Neural cell (in vitro differentiated cells): Measurements from ENCODE around the gene EML4. TPM values are rescaled to one million over a fixed set of nuclear protein-coding genes. Genes with fewer than 3 reads are reported as not detected.

ENCODE experiments used
- H2AFZ ChIP-seq: fragments of 200-600, 300-800 bp; sonication (generic), shearing (Covaris generic); 2 replicates; pipeline ENCODE4 v1.6.0; 2014; ENCODE audit warnings: low read depth, mild to moderate bottlenecking, antibody characterized with exemption, low read length, moderate library complexity
- H3F3A ChIP-seq: fragments of 200-600 bp; shearing (Covaris generic); 2 replicates; pipeline ENCODE4 v1.6.1; 2016; ENCODE audit warnings: mild to moderate bottlenecking, moderate library complexity, mixed read lengths, antibody characterized with exemption, low read length; ENCODE audit not compliant: insufficient read depth, poor library complexity, severe bottlenecking
- H3K27ac ChIP-seq: fragments of 200-600, 300-800 bp; sonication (generic), shearing (Covaris generic); 2 replicates; pipeline ENCODE4 v1.5.1; 2014; ENCODE audit warnings: mild to moderate bottlenecking, low read length, moderate library complexity
- H3K27me3 ChIP-seq: fragments of 300-800, 200-600 bp; sonication (generic), shearing (Covaris generic); 2 replicates; pipeline ENCODE4 v1.6.0; 2014; ENCODE audit warnings: mild to moderate bottlenecking, low read depth, low read length, moderate library complexity; ENCODE audit not compliant: insufficient read depth
- H3K36me3 ChIP-seq: fragments of 300-800, 200-600 bp; sonication (generic), shearing (Covaris generic); 2 replicates; pipeline ENCODE4 v1.5.1; 2014; ENCODE audit warnings: mild to moderate bottlenecking, antibody characterized with exemption, low read length, moderate library complexity; ENCODE audit not compliant: insufficient read depth
- H3K4me2 ChIP-seq: fragments of 300-800, 200-600 bp; sonication (generic), shearing (Covaris generic); 2 replicates; pipeline ENCODE4 v1.6.0; 2014; ENCODE audit warnings: mild to moderate bottlenecking, low read length
- H3K4me3 ChIP-seq: fragments of 300-800, 200-600 bp; sonication (generic), shearing (Covaris generic); 2 replicates; pipeline ENCODE4 v1.5.1; 2014; ENCODE audit warnings: mild to moderate bottlenecking, low read length, moderate library complexity
- H3K79me2 ChIP-seq: fragments of 200-600 bp; shearing (Covaris generic); replicated peaks from 2 replicates; pipeline ENCODE4 v1.6.0; 2014; ENCODE audit warnings: mild to moderate bottlenecking, low read length, moderate library complexity; ENCODE audit not compliant: insufficient read depth
- H3K9ac ChIP-seq: fragments of 300-800, 200-600 bp; sonication (generic), shearing (Covaris generic); 2 replicates; pipeline ENCODE4 v1.6.1; 2016; ENCODE audit warnings: mild to moderate bottlenecking, low read length, mixed read lengths
- H3K9me2 ChIP-seq: fragments of 200-600 bp; shearing (Covaris generic); 2 replicates; pipeline ENCODE4 v1.6.1; 2016; ENCODE audit warnings: mild to moderate bottlenecking, low read length, mixed read lengths; ENCODE audit not compliant: insufficient read depth
- H3K9me3 ChIP-seq: fragments of 200-600, 300-800 bp; sonication (generic), shearing (Covaris generic); 2 replicates; pipeline ENCODE4 v1.6.1; 2016; ENCODE audit warnings: mild to moderate bottlenecking, mixed run types, low read length, moderate library complexity, mixed read lengths
- H4K20me1 ChIP-seq: fragments of 200-600 bp; shearing (Covaris generic); 2 replicates; pipeline ENCODE4 v1.6.1; 2016; ENCODE audit warnings: mild to moderate bottlenecking, mixed run types; ENCODE audit not compliant: insufficient read depth
- EP300 ChIP-seq: fragments of 450-650 bp; conservative IDR thresholded peaks from 2 replicates; pipeline ENCODE4 v1.6.1; 2014; ENCODE audit warnings: antibody characterized with exemption, mild to moderate bottlenecking, moderate library complexity; ENCODE audit not compliant: poor library complexity, severe bottlenecking
- EZH2 ChIP-seq: fragments of 200-600, 300-800 bp; shearing (Covaris generic), sonication (generic); IDR thresholded peaks from 2 replicates; pipeline ENCODE4 v1.6.1; 2014; ENCODE audit warnings: antibody characterized with exemption, low read length, borderline replicate concordance, mild to moderate bottlenecking; ENCODE audit not compliant: insufficient read depth, poor library complexity, severe bottlenecking
- MXI1 ChIP-seq: fragments of 450-650 bp; conservative IDR thresholded peaks from 2 replicates; pipeline ENCODE4 v1.6.1; 2014; ENCODE audit warnings: antibody characterized with exemption, mild to moderate bottlenecking; ENCODE audit not compliant: poor library complexity, severe bottlenecking
- POLR2AphosphoS5 ChIP-seq: IDR thresholded peaks from 2 replicates; pipeline ENCODE4 v1.6.1; 2012
- RAD21 ChIP-seq: fragments of 450-650 bp; conservative IDR thresholded peaks from 2 replicates; pipeline ENCODE4 v1.6.1; 2014; ENCODE audit warnings: antibody characterized with exemption, mild to moderate bottlenecking, moderate library complexity
- REST ChIP-seq: IDR thresholded peaks from 2 replicates; pipeline ENCODE4 v1.6.1; 2012; ENCODE audit warnings: borderline replicate concordance
- SMC3 ChIP-seq: fragments of 450-650 bp; conservative IDR thresholded peaks from 2 replicates; pipeline ENCODE4 v1.6.1; 2014; ENCODE audit warnings: antibody characterized with exemption, mild to moderate bottlenecking, moderate library complexity; ENCODE audit not compliant: poor library complexity
- TAF1 ChIP-seq: IDR thresholded peaks from 2 replicates; pipeline ENCODE4 v1.6.1; 2012; ENCODE audit warnings: low read depth
- polyA plus RNA-seq: library from polyadenylated mRNA; depleted of rRNA; stranded (reverse); fragments of >200 nt; gene quantifications from 2 replicates; pipeline ENCODE4 v1.2.3, GENCODE V29; 2014
- TF ChIP-seq, protein P1 (sequence below): fragments of 450-650 bp; IDR thresholded peaks from 2 replicates; pipeline ENCODE4 v1.5.1; 2014; ENCODE audit warnings: antibody characterized with exemption, mild to moderate bottlenecking, moderate library complexity; ENCODE audit not compliant: poor library complexity, severe bottlenecking

Gene EML4
- polyA plus RNA-seq, 1 donor from 2014 or later, result 33.9 TPM

GRCh38 chr2:42136782-42137124 lies 32.4 kb upstream of the EML4 start:
- Histone ChIP-seq H3K4me3 (no peak overlapping the region), H4K20me1 (no peaks in the 10 kb centered on the region), H3K27ac (no peak overlapping the region), H3F3A (no peaks in the 10 kb centered on the region), H2AFZ (no peak overlapping the region), H3K9me3 (no peaks in the 10 kb centered on the region), H3K9ac (no peak overlapping the region), H3K9me2 (no peaks in the 10 kb centered on the region), H3K4me2 (no peak overlapping the region), H3K79me2 (no peaks in the 10 kb centered on the region), H3K36me3 (no peaks in the 10 kb centered on the region), H3K27me3 (no peaks in the 10 kb centered on the region)
- TF ChIP-seq EP300 (no peak), EZH2 (no peak), MXI1 (no peak), RAD21 (no peak), SMC3 (no peak), TAF1 (no peak), REST (no peak), POLR2AphosphoS5 (no peak)
- TF ChIP-seq, protein P1, sequence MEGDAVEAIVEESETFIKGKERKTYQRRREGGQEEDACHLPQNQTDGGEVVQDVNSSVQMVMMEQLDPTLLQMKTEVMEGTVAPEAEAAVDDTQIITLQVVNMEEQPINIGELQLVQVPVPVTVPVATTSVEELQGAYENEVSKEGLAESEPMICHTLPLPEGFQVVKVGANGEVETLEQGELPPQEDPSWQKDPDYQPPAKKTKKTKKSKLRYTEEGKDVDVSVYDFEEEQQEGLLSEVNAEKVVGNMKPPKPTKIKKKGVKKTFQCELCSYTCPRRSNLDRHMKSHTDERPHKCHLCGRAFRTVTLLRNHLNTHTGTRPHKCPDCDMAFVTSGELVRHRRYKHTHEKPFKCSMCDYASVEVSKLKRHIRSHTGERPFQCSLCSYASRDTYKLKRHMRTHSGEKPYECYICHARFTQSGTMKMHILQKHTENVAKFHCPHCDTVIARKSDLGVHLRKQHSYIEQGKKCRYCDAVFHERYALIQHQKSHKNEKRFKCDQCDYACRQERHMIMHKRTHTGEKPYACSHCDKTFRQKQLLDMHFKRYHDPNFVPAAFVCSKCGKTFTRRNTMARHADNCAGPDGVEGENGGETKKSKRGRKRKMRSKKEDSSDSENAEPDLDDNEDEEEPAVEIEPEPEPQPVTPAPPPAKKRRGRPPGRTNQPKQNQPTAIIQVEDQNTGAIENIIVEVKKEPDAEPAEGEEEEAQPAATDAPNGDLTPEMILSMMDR, result no peak

DNA sequence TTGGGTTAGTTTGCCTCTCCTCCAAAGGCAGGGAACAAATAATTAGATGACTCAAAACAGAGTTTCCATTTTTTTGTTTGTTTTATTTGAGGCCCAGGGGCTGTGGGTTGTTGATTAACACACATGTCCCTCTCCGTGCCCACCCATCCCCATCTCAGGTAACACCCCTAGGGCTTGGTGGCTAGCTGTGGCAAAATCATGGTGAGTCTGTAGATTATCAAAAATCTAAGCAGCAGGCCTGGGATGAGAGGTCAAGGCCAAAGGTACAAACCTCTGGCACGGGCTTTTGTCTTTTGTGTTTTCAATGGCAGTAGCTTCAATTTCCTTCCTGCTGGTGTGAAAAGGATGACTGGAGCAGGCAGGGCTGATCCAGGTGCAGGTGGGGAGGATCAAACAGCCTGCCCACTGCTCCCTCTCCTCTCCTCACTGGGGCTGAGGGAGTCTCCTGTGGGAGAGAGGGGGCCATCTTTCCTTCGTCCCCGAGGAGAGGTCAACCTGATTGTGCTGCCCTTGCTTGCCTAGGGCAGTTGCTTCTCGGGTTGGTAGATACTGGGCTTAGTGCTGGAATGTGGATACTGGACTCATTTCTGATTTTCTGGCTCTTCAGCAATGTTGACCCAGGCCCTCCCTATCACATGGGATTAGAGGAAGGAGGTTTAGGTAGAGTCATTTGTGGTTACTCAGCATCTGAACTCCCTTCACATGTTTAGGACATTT lies 31.9 kb upstream of the EML4 start:
- TF ChIP-seq POLR2AphosphoS5, result no peak
- TF ChIP-seq MXI1, result no peak
- no peak for TF ChIP-seq EP300
- no peak for TF ChIP-seq RAD21
- TF ChIP-seq, protein P1, result no peak
- no peak for TF ChIP-seq TAF1
- no peak for TF ChIP-seq REST
- TF ChIP-seq EZH2, result no peak
- no peak for TF ChIP-seq SMC3
- Histone ChIP-seq H3K4me3 (no peak overlapping the region), H3K36me3 (no peaks in the 10 kb centered on the region), H4K20me1 (no peaks in the 10 kb centered on the region), H3K27me3 (no peaks in the 10 kb centered on the region), H3K9me3 (no peaks in the 10 kb centered on the region), H3F3A (no peaks in the 10 kb centered on the region), H3K27ac (no peak overlapping the region), H3K79me2 (no peaks in the 10 kb centered on the region), H3K9me2 (no peaks in the 10 kb centered on the region), H3K4me2 (no peak overlapping the region), H3K9ac (no peak overlapping the region), H2AFZ (no peak overlapping the region)
